HS-5 (cell line): ENCODE results near the gene BLOC1S3.

Experiments used
- DNase-seq: peaks from one replicate; pipeline ENCODE4 v3.0.0-alpha.2; 2012; ENCODE audit warnings: low read depth

BLOC1S3 gene

GRCh38 chr19:45178262-45179071 lies at the start of gene BLOC1S3:
Gene BLOC1S3, plus strand, starts transcription at chr19:45178784. Its CDS starts 513 bp downstream, at chr19:45179297.
- peak; percentile 99 for DNase-seq

GRCh38 chr19:45128806-45129205 lies 49.8 kb upstream of the BLOC1S3 start:
- no peak for DNase-seq

GRCh38 chr19:45130236-45130635 lies 48.3 kb upstream of the BLOC1S3 start:
- no peak for DNase-seq

GRCh38 chr19:45130888-45131615 lies 47.5 kb upstream of the BLOC1S3 start:
- DNase-seq = no peak

GRCh38 chr19:45133661-45134060 lies 44.9 kb upstream of the BLOC1S3 start:
- DNase-seq = no peak

- DNase-seq = no peak
Observed at GRCh38 chr19:45135176-45135885, 43.3 kb upstream of the BLOC1S3 start.

GRCh38 chr19:45136507-45137178 lies 41.9 kb upstream of the BLOC1S3 start:
- DNase-seq = no peak

GRCh38 chr19:45137179-45137761 lies 41.3 kb upstream of the BLOC1S3 start:
- no peak for DNase-seq

GRCh38 chr19:45138303-45138751 lies 40.3 kb upstream of the BLOC1S3 start:
- DNase-seq = no peak

- DNase-seq = no peak
Observed at GRCh38 chr19:45139286-45140143, 39.1 kb upstream of the BLOC1S3 start.

GRCh38 chr19:45140144-45140503 lies 38.5 kb upstream of the BLOC1S3 start:
- no peak for DNase-seq

GRCh38 chr19:45140533-45140932 lies 38.1 kb upstream of the BLOC1S3 start:
- DNase-seq = no peak

- DNase-seq = no peak
Observed at GRCh38 chr19:45141203-45141900, 37.2 kb upstream of the BLOC1S3 start.

GRCh38 chr19:45142016-45142725 lies 36.4 kb upstream of the BLOC1S3 start:
- no peak for DNase-seq

GRCh38 chr19:45142726-45143110 lies 35.9 kb upstream of the BLOC1S3 start:
- no peak for DNase-seq

- DNase-seq = no peak
Observed at GRCh38 chr19:45144431-45145269, 33.9 kb upstream of the BLOC1S3 start.

- DNase-seq = no peak
Observed at GRCh38 chr19:45145270-45146189, 33.1 kb upstream of the BLOC1S3 start.
